ENCODE data around the gene NFATC2IP. TPM values are rescaled to one million over a fixed set of nuclear protein-coding genes. Genes with fewer than 3 reads are reported as not detected.
"Not testable (repeated sequence)": the region's sequence is repeated elsewhere in the genome, so short reads cannot be mapped to it uniquely, and the experiment has no call there.

Gene NFATC2IP
- total RNA-seq, 4 donors from 2014 or later, result 10.3 to 40.8 (median 16.6) TPM

- Histone ChIP-seq H3K27me3 (no peaks in the 10 kb centered on the region), H3K4me3 (no peak overlapping the region), H3K9me3 (no peaks in the 10 kb centered on the region), H3K4me1 (no peaks in the 10 kb centered on the region), H3K27ac (no peak overlapping the region), H3K36me3 (no peaks in the 10 kb centered on the region)
- intact Hi-C loops (cut with DNase I; ENCODE audit: low total_unique reads), result no loop called here
- no peak for TF ChIP-seq POLR2A (IDR thresholded peaks at IDR 0.05)
- TF ChIP-seq CTCF (IDR thresholded peaks at IDR 0.05), result no peak
- no peak for DNase-seq
Observed at GRCh38 chr16:28999577-28999976, 48.8 kb downstream of the NFATC2IP start.

GRCh38 chr16:29000019-29000418, 49.3 kb downstream of the NFATC2IP start:
- Histone ChIP-seq H3K4me3 (no peak overlapping the region), H3K27ac (no peak overlapping the region), H3K36me3 (no peaks in the 10 kb centered on the region), H3K9me3 (no peaks in the 10 kb centered on the region), H3K27me3 (no peaks in the 10 kb centered on the region), H3K4me1 (no peaks in the 10 kb centered on the region)
- DNase-seq, result no peak
- TF ChIP-seq CTCF (IDR thresholded peaks at IDR 0.05) (no peak), POLR2A (IDR thresholded peaks at IDR 0.05) (no peak)
- intact Hi-C loops (cut with DNase I; ENCODE audit: low total_unique reads), result no loop called here

- H3K4me1 ChIP-seq; DNase-seq; H3K27ac ChIP-seq; H3K4me3 ChIP-seq; H3K9me3 ChIP-seq; intact Hi-C loops (cut with DNase I; ENCODE audit: low total_unique reads); H3K27me3 ChIP-seq; H3K36me3 ChIP-seq: not testable (repeated sequence)
Observed at GRCh38 chr16:29004496-29005139, 53.9 kb downstream of the NFATC2IP start.

- no peaks in the 10 kb centered on the region for H3K27me3 ChIP-seq
- no peak for DNase-seq
- TF ChIP-seq POLR2A (IDR thresholded peaks at IDR 0.05) (no peak), CTCF (IDR thresholded peaks at IDR 0.05) (no peak)
- H3K9me3 ChIP-seq, result no peaks in the 10 kb centered on the region
- H3K4me3 ChIP-seq, result no peak overlapping the region
- H3K4me1 ChIP-seq, result no peaks in the 10 kb centered on the region
- no peak overlapping the region for H3K27ac ChIP-seq
- H3K36me3 ChIP-seq, result no peaks in the 10 kb centered on the region
- intact Hi-C loops (cut with DNase I; ENCODE audit: low total_unique reads), result no loop called here
Observed at GRCh38 chr16:29007730-29008593, 57.2 kb downstream of the NFATC2IP start.

- no peak for TF ChIP-seq POLR2A (IDR thresholded peaks at IDR 0.05)
- no peak for TF ChIP-seq CTCF (IDR thresholded peaks at IDR 0.05)
- DNase-seq, result no peak
- no peaks in the 10 kb centered on the region for H3K36me3 ChIP-seq
- no peaks in the 10 kb centered on the region for H3K27me3 ChIP-seq
- H3K27ac ChIP-seq, result no peak overlapping the region
- no peaks in the 10 kb centered on the region for H3K9me3 ChIP-seq
- no peaks in the 10 kb centered on the region for H3K4me1 ChIP-seq
- H3K4me3 ChIP-seq, result no peak overlapping the region
- intact Hi-C loops (cut with DNase I; ENCODE audit: low total_unique reads), result no loop called here
Observed at GRCh38 chr16:29009050-29009837, 58.5 kb downstream of the NFATC2IP start.

All from uterus (tissue), 4 donors.